Fibroblast of lung (primary cell): ENCODE results near the gene ADAM23. TPM values are rescaled to one million over a fixed set of nuclear protein-coding genes. Genes with fewer than 3 reads are reported as not detected.
A peak's percentile ranks its signal among the peaks of the same experiment; 100 is the strongest.

Source experiments
- DNase-seq, 2 donors: peaks; one replicate each; pipeline versions ENCODE4 v3.0.0 to v3.0.0-alpha.2; 2010; ENCODE audit warnings: low read depth in 2 of 2
- H2AFZ ChIP-seq: 2 replicates; pipeline ENCODE4 v1.5.1; 2012; ENCODE audit warnings: low read length, control low read depth, inconsistent platforms
- H3K27ac ChIP-seq: 2 replicates; pipeline ENCODE4 v1.5.1; 2011; ENCODE audit warnings: low read length, control low read depth; ENCODE audit not compliant: insufficient read depth
- H3K27me3 ChIP-seq: 2 replicates; pipeline ENCODE4 v1.5.1; 2011; ENCODE audit warnings: mild to moderate bottlenecking, low read length; ENCODE audit not compliant: control insufficient read depth, insufficient read depth
- H3K36me3 ChIP-seq: 2 replicates; pipeline ENCODE4 v1.5.1; 2011; ENCODE audit warnings: low read length; ENCODE audit not compliant: control insufficient read depth, insufficient read depth
- H3K4me1 ChIP-seq: 2 replicates; pipeline ENCODE4 v1.5.1; 2011; ENCODE audit warnings: low read length; ENCODE audit not compliant: control insufficient read depth, insufficient read depth; ENCODE audit errors: extremely low read depth
- H3K4me2 ChIP-seq: 2 replicates; pipeline ENCODE4 v1.5.1; 2011; ENCODE audit warnings: low read length, control low read depth; ENCODE audit not compliant: insufficient read depth; ENCODE audit errors: extremely low read depth
- H3K4me3 ChIP-seq, 4 experiments: fragments of 200-600 bp in 1 of 4; sonication (generic) in 1 of 4; replicated peaks in 1 of 4; 2 replicates each; pipeline ENCODE4 v1.5.1; 2011 to 2016; ENCODE audit warnings: low read length in 4 of 4, low read depth in 3 of 4, mild to moderate bottlenecking in 3 of 4, control low read depth in 2 of 4, inconsistent platforms in 1 of 4, mixed read lengths in 1 of 4; ENCODE audit not compliant: insufficient read depth in 1 of 4; ENCODE audit errors: control extremely low read depth in 1 of 4
- H3K79me2 ChIP-seq: 2 replicates; pipeline ENCODE4 v1.5.1; 2012; ENCODE audit warnings: mild to moderate bottlenecking, low read length, inconsistent platforms; ENCODE audit not compliant: control insufficient read depth, insufficient read depth
- H3K9ac ChIP-seq: 2 replicates; pipeline ENCODE4 v1.5.1; 2011; ENCODE audit warnings: mild to moderate bottlenecking, low read length, control low read depth; ENCODE audit not compliant: insufficient read depth
- H3K9me3 ChIP-seq: 2 replicates; pipeline ENCODE4 v1.5.1; 2012; ENCODE audit warnings: low read depth, low read length; ENCODE audit not compliant: control insufficient read depth, insufficient read depth
- H4K20me1 ChIP-seq: 2 replicates; pipeline ENCODE4 v1.5.1; 2011; ENCODE audit warnings: low read length; ENCODE audit not compliant: control insufficient read depth, insufficient read depth; ENCODE audit errors: extremely low read depth
- EZH2 ChIP-seq: IDR thresholded peaks from 2 replicates; pipeline ENCODE4 v1.5.1; 2012; ENCODE audit warnings: low read length, control low read depth, mild to moderate bottlenecking; ENCODE audit errors: missing control alignments
- polyA plus RNA-seq, 2 donors: library from polyadenylated mRNA; depleted of rRNA in 1 of 2; stranded (reverse) in 1 of 2; unstranded in 1 of 2; fragments of >200 nt; gene quantifications; 2 replicates each; pipeline ENCODE4 v1.2.1, GENCODE V29; 2011 to 2012; ENCODE audit warnings: missing spikeins in 1 of 2
- total RNA-seq: library from RNA; depleted of rRNA; stranded (reverse); fragments of >200 nt; gene quantifications from 2 replicates; pipeline ENCODE4 v1.2.1, GENCODE V29; 2014
- TF ChIP-seq, protein P1 (sequence below), 2 donors: IDR thresholded peaks in 1 of 2; conservative IDR thresholded peaks in 1 of 2; 1 replicate in 1 of 2; 2 replicates in 1 of 2; pipeline ENCODE4 v1.5.1; 2011 to 2012; ENCODE audit warnings: low read length in 2 of 2, control low read depth in 1 of 2, inconsistent platforms in 1 of 2, low read depth in 1 of 2, mild to moderate bottlenecking in 1 of 2

ADAM23 gene
- total and polyA plus RNA-seq, 2 donors (not counting 1 experiment from before 2014, with no cell fraction given), result 2.3 to 2.7 TPM

DNA sequence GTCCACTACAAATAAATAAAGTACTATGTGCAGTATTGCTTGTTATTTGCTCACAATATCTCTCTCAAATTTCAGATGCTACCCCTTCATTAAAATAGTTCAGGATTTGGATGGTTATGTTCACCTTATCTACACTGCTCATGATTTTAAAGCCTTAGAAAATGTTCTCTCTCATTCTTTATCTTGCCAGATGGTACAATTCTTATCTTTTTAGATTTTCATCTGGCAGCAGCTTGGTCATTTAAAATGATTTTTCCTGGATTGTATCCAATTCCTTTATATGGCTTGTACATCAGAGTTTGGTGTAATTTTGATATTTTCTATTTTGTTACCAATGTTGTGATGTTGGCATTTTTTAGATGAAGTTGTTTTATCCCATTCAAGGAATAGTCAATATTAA lies 10.1 kb upstream of the ADAM23 start:
- no peak for DNase-seq
- no peaks in the 10 kb centered on the region for H3K27me3 ChIP-seq
- H3K36me3 ChIP-seq, result no peaks in the 10 kb centered on the region
- no peaks in the 10 kb centered on the region for H4K20me1 ChIP-seq
- H3K4me2 ChIP-seq, result no peak overlapping the region
- TF ChIP-seq, protein P1, sequence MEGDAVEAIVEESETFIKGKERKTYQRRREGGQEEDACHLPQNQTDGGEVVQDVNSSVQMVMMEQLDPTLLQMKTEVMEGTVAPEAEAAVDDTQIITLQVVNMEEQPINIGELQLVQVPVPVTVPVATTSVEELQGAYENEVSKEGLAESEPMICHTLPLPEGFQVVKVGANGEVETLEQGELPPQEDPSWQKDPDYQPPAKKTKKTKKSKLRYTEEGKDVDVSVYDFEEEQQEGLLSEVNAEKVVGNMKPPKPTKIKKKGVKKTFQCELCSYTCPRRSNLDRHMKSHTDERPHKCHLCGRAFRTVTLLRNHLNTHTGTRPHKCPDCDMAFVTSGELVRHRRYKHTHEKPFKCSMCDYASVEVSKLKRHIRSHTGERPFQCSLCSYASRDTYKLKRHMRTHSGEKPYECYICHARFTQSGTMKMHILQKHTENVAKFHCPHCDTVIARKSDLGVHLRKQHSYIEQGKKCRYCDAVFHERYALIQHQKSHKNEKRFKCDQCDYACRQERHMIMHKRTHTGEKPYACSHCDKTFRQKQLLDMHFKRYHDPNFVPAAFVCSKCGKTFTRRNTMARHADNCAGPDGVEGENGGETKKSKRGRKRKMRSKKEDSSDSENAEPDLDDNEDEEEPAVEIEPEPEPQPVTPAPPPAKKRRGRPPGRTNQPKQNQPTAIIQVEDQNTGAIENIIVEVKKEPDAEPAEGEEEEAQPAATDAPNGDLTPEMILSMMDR (conservative IDR thresholded peaks at IDR 0.05 in 1 of 2, IDR thresholded peaks at IDR 0.05 in 1 of 2; ENCODE audit: low read depth in 1 of 2, low read length in 2 of 2), result no peak
- TF ChIP-seq EZH2, result no peak
- no peak overlapping the region for H2AFZ ChIP-seq
- H3K4me1 ChIP-seq, result no peaks in the 10 kb centered on the region
- H3K9ac ChIP-seq, result no peak overlapping the region
- no peaks in the 10 kb centered on the region for H3K79me2 ChIP-seq
- H3K9me3 ChIP-seq, result no peaks in the 10 kb centered on the region
- no peak overlapping the region for H3K4me3 ChIP-seq
- no peak overlapping the region for H3K27ac ChIP-seq

DNA sequence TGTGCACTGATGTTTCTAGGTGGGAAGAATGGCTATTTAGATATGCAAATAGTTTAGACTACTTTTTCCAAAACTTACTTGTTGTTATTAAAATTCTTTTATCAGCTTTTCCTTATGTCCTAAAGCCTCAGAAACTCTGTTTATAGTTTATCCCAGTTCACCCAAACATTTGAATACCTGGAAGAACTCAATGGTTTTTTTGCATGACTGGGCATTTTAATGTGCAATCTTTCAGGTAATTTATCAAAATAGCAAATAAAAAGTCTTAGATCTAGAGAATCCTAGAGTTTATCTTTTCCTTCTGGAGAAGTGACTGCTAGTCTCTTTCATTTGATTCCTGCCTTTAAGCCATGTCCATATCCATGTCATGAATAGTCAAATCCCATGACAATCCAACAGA lies 9.6 kb upstream of the ADAM23 start:
- Histone ChIP-seq H4K20me1 (no peaks in the 10 kb centered on the region), H3K9me3 (no peaks in the 10 kb centered on the region), H2AFZ (no peak overlapping the region), H3K9ac (no peak overlapping the region), H3K27ac (no peak overlapping the region), H3K27me3 (no peaks in the 10 kb centered on the region), H3K4me1 (no peaks in the 10 kb centered on the region), H3K4me3 (no peak overlapping the region), H3K4me2 (no peak overlapping the region), H3K36me3 (no peaks in the 10 kb centered on the region), H3K79me2 (no peaks in the 10 kb centered on the region)
- DNase-seq, result no peak
- TF ChIP-seq, protein P1 (conservative IDR thresholded peaks at IDR 0.05 in 1 of 2, IDR thresholded peaks at IDR 0.05 in 1 of 2; ENCODE audit: low read depth in 1 of 2, low read length in 2 of 2), result no peak
- TF ChIP-seq EZH2, result no peak

DNA sequence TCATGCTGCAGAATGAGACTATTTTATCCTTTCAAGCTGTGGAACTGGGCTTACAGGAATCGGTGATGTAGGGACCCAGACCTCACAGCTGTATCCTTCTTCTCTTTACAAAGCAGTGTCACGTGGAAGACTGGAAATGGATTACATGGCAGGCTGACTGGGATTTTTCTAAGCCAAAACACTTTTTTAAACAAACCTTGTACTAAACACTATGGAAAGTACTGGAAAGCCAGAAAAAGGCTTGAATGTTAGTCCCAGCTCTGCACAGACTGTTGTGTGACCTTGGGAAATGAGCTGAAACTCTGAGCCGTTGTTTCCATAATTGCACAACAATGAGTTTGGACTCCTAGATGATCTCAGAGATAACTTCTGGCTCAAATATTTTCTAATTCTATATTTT lies 7.6 kb upstream of the ADAM23 start:
- Histone ChIP-seq H3K9me3 (no peaks in the 10 kb centered on the region), H3K9ac (no peak overlapping the region), H3K4me3 (no peak overlapping the region), H3K4me2 (no peak overlapping the region), H3K27ac (no peak overlapping the region), H3K36me3 (no peaks in the 10 kb centered on the region), H2AFZ (no peak overlapping the region), H3K79me2 (no peaks in the 10 kb centered on the region), H3K4me1 (no peaks in the 10 kb centered on the region), H3K27me3 (no peaks in the 10 kb centered on the region), H4K20me1 (no peaks in the 10 kb centered on the region)
- DNase-seq, result peak in 1 of 2 donors; percentile 35
- no peak for TF ChIP-seq EZH2
- TF ChIP-seq, protein P1 (conservative IDR thresholded peaks at IDR 0.05 in 1 of 2, IDR thresholded peaks at IDR 0.05 in 1 of 2; ENCODE audit: low read depth in 1 of 2, low read length in 2 of 2), result no peak
